SU-DHL-6 (cell line): ENCODE data around the gene OSBPL10.

ENCODE experiments used
- EZH2phosphoT487 ChIP-seq: fragments of 200-600 bp; sonication (generic), shearing (Covaris generic); conservative IDR thresholded peaks from 2 replicates; pipeline ENCODE4 v1.6.1; 2018; ENCODE audit warnings: mild to moderate bottlenecking, antibody characterized with exemption, low read length, moderate library complexity, mixed read lengths
- TF ChIP-seq, protein P1 (sequence below): fragments of 200-600 bp; sonication (generic); IDR thresholded peaks from one replicate; pipeline ENCODE4 v1.5.1; 2017; ENCODE audit warnings: antibody characterized with exemption, mild to moderate bottlenecking, low read length, moderate library complexity; ENCODE audit not compliant: insufficient read depth, poor library complexity, severe bottlenecking

GRCh38 chr3:31673950-31674349 lies 307.1 kb downstream of the OSBPL10 start:
- TF ChIP-seq, protein P1, sequence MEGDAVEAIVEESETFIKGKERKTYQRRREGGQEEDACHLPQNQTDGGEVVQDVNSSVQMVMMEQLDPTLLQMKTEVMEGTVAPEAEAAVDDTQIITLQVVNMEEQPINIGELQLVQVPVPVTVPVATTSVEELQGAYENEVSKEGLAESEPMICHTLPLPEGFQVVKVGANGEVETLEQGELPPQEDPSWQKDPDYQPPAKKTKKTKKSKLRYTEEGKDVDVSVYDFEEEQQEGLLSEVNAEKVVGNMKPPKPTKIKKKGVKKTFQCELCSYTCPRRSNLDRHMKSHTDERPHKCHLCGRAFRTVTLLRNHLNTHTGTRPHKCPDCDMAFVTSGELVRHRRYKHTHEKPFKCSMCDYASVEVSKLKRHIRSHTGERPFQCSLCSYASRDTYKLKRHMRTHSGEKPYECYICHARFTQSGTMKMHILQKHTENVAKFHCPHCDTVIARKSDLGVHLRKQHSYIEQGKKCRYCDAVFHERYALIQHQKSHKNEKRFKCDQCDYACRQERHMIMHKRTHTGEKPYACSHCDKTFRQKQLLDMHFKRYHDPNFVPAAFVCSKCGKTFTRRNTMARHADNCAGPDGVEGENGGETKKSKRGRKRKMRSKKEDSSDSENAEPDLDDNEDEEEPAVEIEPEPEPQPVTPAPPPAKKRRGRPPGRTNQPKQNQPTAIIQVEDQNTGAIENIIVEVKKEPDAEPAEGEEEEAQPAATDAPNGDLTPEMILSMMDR = no peak
- no peak for TF ChIP-seq EZH2phosphoT487
